ENCODE results near the gene SPR. TPM values are rescaled to one million over a fixed set of nuclear protein-coding genes. Genes with fewer than 3 reads are reported as not detected.

The SPR gene
- total and polyA plus RNA-seq, 2 of the 13 experiments (the other 11 are each of a cell fraction or from before 2014, with no cell fraction given): 34.0 to 96.0 TPM

GRCh38 chr2:72888438-72889202 lies 1.4 kb downstream of the SPR start (continued):
- no peak for TF ChIP-seq SP140L (CRISPR knock-in tag; IDR thresholded peaks at IDR 0.05; ENCODE audit: borderline replicate concordance)
- no peak for TF ChIP-seq TFAP4 (IDR thresholded peaks at IDR 0.05; ENCODE audit: borderline replicate concordance, low read depth)
- no peak for TF ChIP-seq POLR2AphosphoS2 (IDR thresholded peaks at IDR 0.05; ENCODE audit: low read depth, low read length)
- no peak for TF ChIP-seq ZNF10 (CRISPR knock-in tag; IDR thresholded peaks at IDR 0.05; ENCODE audit: borderline replicate concordance, low read depth)
- TF ChIP-seq SKIL (CRISPR knock-in tag; IDR thresholded peaks at IDR 0.05; ENCODE audit: borderline replicate concordance): peak; percentile 71
- TF ChIP-seq HNRNPK (IDR thresholded peaks at IDR 0.05; ENCODE audit: low read depth, low read length, poor library complexity, severe bottlenecking): no peak
- no peak for TF ChIP-seq HMGA1 (CRISPR knock-in tag; conservative IDR thresholded peaks at IDR 0.05)
- no peak for TF ChIP-seq SRSF4 (IDR thresholded peaks at IDR 0.05; ENCODE audit: low read depth, low read length, poor library complexity, severe bottlenecking)
- TF ChIP-seq, protein P1, sequence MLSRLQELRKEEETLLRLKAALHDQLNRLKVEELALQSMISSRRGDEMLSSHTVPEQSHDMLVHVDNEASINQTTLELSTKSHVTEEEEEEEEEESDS (CRISPR knock-in tag; IDR thresholded peaks at IDR 0.05; ENCODE audit: borderline replicate concordance): no peak
- peak; percentile 64; the same call in 1 of the 2 replicates for TF ChIP-seq POGK (CRISPR knock-in tag; conservative IDR thresholded peaks at IDR 0.05)
- TF ChIP-seq FOXK2 (IDR thresholded peaks at IDR 0.05): no peak
